GM12801 (cell line): ENCODE measurements around the gene EDARADD.

Source experiments
- CTCF ChIP-seq: IDR thresholded peaks from one replicate; pipeline ENCODE4 v1.5.1; 2011; ENCODE audit warnings: control low read depth; ENCODE audit not compliant: insufficient read length; ENCODE audit errors: extremely low read depth

Gene EDARADD

DNA sequence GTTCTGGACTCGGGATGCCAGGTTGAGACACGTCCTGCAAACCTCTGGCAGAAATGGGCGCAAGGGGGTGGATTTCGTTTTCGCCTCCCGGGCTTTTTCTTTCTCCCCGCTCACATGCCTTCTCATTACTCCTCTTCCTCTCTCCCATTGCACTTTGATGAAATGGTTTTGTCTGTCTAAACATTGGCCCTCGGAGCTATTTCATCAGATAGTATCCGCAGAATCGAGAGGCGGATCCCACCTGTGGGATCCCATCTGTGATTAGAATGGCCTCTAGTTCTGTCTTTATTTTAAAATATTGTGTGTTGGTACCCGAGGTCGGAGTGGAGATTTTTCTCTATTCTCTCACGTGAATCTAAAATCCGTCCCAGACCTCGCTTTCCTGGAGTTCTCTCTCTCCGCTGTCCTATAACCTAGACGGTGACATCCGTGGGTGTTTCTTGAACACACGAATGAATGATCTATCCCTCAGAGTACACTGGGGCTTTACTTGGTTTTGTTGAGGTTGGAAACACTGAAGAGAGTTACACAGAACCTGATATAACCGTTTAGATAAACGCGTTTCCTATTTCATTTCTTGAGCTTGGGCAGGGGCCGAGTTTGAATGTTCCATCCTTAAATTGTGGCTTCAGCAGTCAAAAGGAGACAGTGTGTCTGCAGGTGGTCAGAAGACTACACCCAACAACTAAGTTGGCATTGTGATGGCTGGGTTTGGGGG, 2.0 kb downstream of the EDARADD start:
- no peak for TF ChIP-seq CTCF

DNA sequence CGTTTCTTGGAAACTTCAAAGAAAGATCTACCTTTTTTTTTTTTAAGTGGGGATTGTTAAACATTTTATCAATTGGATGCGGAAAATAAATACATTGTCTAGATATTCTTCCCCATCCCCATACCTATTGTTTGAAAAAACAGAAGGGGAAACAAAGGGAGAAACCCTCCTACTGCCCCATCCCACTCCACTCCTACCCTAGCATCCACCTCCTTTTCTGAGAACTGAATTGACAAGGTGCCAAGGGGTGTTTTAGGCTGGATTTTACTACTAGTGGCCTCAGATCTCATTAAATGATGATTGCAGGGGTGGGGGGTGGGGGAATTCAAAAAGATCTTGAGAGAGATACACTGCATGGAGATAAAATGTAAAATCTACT, 2.6 kb downstream of the EDARADD start:
- TF ChIP-seq CTCF, result no peak

DNA sequence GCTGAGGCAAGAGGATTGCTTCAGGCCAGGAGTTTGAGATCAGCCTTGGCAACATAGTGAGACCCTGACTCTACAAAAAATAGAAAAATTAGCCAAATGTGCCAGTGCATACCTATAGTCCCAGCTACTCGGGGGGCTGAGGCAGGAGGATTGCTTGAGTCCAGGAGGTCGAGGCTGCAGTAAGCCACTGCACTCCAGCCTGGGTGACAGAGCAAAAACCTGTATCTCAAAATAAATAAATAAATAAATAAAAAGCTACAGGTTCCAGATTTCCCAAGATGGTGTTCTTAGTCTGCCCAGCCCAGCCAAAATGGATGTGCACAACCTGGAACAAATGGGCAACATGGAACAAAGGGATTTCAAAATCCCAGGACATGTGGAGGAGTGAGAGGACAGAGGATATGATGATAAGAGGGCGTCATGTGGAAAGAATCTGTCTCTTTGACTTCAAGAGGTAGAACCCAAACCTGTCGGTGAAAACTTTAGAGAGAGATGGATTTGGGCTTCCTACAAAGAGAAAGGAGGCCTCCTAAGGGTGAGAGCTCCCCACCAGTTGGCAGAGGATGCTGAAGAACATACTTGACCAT, 3.2 kb downstream of the EDARADD start:
- no peak for TF ChIP-seq CTCF

GRCh38 chr1:236398538-236398937, 4.5 kb downstream of the EDARADD start:
- TF ChIP-seq CTCF, result no peak

GRCh38 chr1:236400061-236400603, 6.0 kb downstream of the EDARADD start:
- TF ChIP-seq CTCF, result no peak

- TF ChIP-seq CTCF, result no peak
These were observed 7.6 kb downstream of the EDARADD start for GRCh38 chr1:236401698-236402097.

- no peak for TF ChIP-seq CTCF
These were observed 10.0 kb downstream of the EDARADD start for GRCh38 chr1:236403905-236404696.
